ENCODE measurements around the gene FBXW7. TPM values are rescaled to one million over a fixed set of nuclear protein-coding genes. Genes with fewer than 3 reads are reported as not detected.

Gene FBXW7
- total RNA-seq, 4 donors from 2014 or later = 106 to 363 (median 138) TPM

DNA sequence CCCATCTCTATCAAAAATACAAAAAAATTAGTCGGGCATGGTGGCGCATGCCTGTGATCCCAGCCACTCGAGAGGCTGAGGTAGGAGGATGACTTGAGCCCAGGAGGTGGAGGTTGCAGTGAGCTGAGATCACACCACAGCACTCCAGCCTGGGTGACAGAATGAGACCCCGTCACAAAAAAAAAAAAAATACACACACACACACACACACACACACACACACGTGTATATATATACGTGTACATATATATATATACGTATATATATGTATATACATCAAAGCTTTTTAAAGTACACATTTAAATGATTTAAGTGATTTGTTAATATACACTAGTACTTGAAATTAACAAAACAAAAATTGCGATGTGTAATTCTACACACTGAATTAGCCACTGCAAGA is 6.0 kb downstream of the FBXW7 start:
- Histone ChIP-seq H3K27me3 (no peaks in the 10 kb centered on the region), H3K4me1 (peaks cover 34% of the 10 kb centered on the region), H3K9me3 (no peaks in the 10 kb centered on the region), H3K4me3 (no peak overlapping the region), H3K36me3 (no peaks in the 10 kb centered on the region), H3K27ac (no peak overlapping the region)
- no peak for TF ChIP-seq POLR2AphosphoS5 (IDR thresholded peaks at IDR 0.05)
- no peak for DNase-seq (ENCODE audit: low spot score in 2 of 2)
- 93% methylated on average over 8 of the region's 8 CpGs for WGBS

DNA sequence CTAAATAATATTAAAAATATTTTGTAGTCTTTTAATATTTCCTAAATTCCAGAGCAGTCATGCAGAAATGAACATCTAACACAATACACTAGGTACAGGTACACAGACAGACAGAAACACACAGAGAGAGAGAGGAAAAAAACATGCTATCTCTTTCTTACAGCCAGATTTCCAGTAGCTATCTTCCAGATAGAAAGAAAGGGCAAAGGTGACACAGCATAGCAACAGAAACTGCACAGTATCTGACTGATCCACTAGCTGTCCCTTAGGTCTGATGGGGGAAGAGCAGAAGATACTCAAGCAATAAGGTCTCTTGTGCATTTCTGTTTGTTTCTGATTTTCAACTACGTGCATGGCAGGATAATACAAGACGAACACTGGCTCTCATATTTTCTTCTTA is 7.8 kb downstream of the FBXW7 start:
- H3K4me3 ChIP-seq = no peak overlapping the region
- DNase-seq (ENCODE audit: low spot score in 2 of 2) = no peak
- peaks cover 21% of the 10 kb centered on the region for H3K4me1 ChIP-seq
- H3K9me3 ChIP-seq = no peaks in the 10 kb centered on the region
- 93% methylated on average over 2 of the region's 2 CpGs for WGBS
- H3K36me3 ChIP-seq = no peaks in the 10 kb centered on the region
- H3K27me3 ChIP-seq = no peaks in the 10 kb centered on the region
- TF ChIP-seq, protein P1, sequence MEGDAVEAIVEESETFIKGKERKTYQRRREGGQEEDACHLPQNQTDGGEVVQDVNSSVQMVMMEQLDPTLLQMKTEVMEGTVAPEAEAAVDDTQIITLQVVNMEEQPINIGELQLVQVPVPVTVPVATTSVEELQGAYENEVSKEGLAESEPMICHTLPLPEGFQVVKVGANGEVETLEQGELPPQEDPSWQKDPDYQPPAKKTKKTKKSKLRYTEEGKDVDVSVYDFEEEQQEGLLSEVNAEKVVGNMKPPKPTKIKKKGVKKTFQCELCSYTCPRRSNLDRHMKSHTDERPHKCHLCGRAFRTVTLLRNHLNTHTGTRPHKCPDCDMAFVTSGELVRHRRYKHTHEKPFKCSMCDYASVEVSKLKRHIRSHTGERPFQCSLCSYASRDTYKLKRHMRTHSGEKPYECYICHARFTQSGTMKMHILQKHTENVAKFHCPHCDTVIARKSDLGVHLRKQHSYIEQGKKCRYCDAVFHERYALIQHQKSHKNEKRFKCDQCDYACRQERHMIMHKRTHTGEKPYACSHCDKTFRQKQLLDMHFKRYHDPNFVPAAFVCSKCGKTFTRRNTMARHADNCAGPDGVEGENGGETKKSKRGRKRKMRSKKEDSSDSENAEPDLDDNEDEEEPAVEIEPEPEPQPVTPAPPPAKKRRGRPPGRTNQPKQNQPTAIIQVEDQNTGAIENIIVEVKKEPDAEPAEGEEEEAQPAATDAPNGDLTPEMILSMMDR (IDR thresholded peaks at IDR 0.05) = no peak
- no peak for TF ChIP-seq POLR2AphosphoS5 (IDR thresholded peaks at IDR 0.05)
- no peak for TF ChIP-seq POLR2A (IDR thresholded peaks at IDR 0.05)
- no peak for TF ChIP-seq EP300 (IDR thresholded peaks at IDR 0.05)
- no peak overlapping the region for H3K27ac ChIP-seq

DNA sequence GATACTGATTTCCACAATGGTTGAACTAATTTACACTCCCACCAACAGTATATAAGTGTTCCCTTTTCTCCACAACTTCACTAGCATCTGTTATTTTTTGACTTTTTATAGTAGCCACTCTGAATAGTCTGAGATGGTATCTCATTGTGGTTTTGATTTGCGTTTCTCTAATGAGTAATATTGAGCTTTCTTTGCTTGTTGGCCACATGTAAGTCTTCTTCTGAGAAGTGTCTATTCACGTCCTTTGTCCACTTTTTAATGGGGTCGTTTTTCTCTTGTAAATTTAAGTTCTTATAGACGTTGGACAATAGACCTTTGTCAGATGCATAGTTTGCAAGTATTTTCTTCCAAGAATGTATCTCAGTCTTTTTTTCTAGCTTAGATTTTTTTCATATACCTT is 10.0 kb downstream of the FBXW7 start:
- Histone ChIP-seq H3K4me3 (no peak overlapping the region), H3K36me3 (no peaks in the 10 kb centered on the region), H3K27me3 (no peaks in the 10 kb centered on the region), H3K9me3 (no peaks in the 10 kb centered on the region), H3K27ac (no peak overlapping the region), H3K4me1 (peaks cover 6% of the 10 kb centered on the region)
- WGBS = 79% methylated on average over 4 of the region's 4 CpGs
- TF ChIP-seq EP300 (IDR thresholded peaks at IDR 0.05) (no peak), POLR2AphosphoS5 (IDR thresholded peaks at IDR 0.05) (no peak), POLR2A (IDR thresholded peaks at IDR 0.05) (no peak)
- TF ChIP-seq, protein P1 (IDR thresholded peaks at IDR 0.05) = no peak
- no peak for DNase-seq (ENCODE audit: low spot score in 2 of 2)

GRCh38 chr4:152524427-152524826 is 11.5 kb downstream of the FBXW7 start:
- H3K36me3 ChIP-seq = no peaks in the 10 kb centered on the region
- DNase-seq (ENCODE audit: low spot score in 2 of 2) = no peak
- H3K4me1 ChIP-seq = peaks cover 1% of the 10 kb centered on the region
- TF ChIP-seq, protein P1 (IDR thresholded peaks at IDR 0.05) = no peak
- TF ChIP-seq EP300 (IDR thresholded peaks at IDR 0.05) = no peak
- TF ChIP-seq POLR2A (IDR thresholded peaks at IDR 0.05) = no peak
- no peak for TF ChIP-seq POLR2AphosphoS5 (IDR thresholded peaks at IDR 0.05)
- H3K27ac ChIP-seq = no peak overlapping the region
- no peaks in the 10 kb centered on the region for H3K9me3 ChIP-seq
- WGBS = 86% methylated on average over 3 of the region's 3 CpGs
- no peaks in the 10 kb centered on the region for H3K27me3 ChIP-seq
- H3K4me3 ChIP-seq = no peak overlapping the region

- H3K4me1 ChIP-seq = no peaks in the 10 kb centered on the region
- H3K36me3 ChIP-seq = no peaks in the 10 kb centered on the region
- 73% methylated on average over 1 of the region's 1 CpG for WGBS
- TF ChIP-seq EP300 (IDR thresholded peaks at IDR 0.05) (no peak), POLR2A (IDR thresholded peaks at IDR 0.05) (no peak), POLR2AphosphoS5 (IDR thresholded peaks at IDR 0.05) (no peak)
- TF ChIP-seq, protein P1 (IDR thresholded peaks at IDR 0.05) = no peak
- no peak for DNase-seq (ENCODE audit: low spot score in 2 of 2)
- H3K27me3 ChIP-seq = no peaks in the 10 kb centered on the region
- no peaks in the 10 kb centered on the region for H3K9me3 ChIP-seq
- H3K27ac ChIP-seq = no peak overlapping the region
- H3K4me3 ChIP-seq = no peak overlapping the region
These were observed 12.2 kb downstream of the FBXW7 start for GRCh38 chr4:152523731-152524130.

DNA sequence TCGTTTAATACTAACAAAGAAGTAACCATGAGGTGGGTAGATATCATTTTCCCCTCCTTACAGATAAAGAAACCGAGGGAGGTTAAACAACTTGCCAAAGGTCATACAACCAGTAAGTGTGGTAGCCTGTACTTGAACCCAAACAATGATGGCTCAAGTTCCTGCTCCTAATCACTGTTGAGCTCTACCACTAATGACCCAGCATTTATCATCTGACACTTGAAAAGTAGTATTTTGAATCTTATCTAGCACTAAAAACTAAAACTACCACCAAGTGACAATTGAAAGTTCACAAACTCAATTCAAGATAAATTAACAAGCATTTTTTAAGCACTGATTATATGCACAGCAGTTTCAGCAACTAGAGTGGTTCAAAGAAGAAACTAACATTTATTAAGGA is 13.1 kb downstream of the FBXW7 start:
- H3K27me3 ChIP-seq = no peaks in the 10 kb centered on the region
- TF ChIP-seq, protein P1 (IDR thresholded peaks at IDR 0.05) = no peak
- DNase-seq (ENCODE audit: low spot score in 2 of 2) = no peak

More for the DNA sequence above, 13.1 kb downstream of the FBXW7 start:
- H3K9me3 ChIP-seq = no peaks in the 10 kb centered on the region
- H3K4me1 ChIP-seq = no peaks in the 10 kb centered on the region
- no peaks in the 10 kb centered on the region for H3K36me3 ChIP-seq
- 85% methylated on average over 2 of the region's 2 CpGs for WGBS
- no peak overlapping the region for H3K4me3 ChIP-seq
- no peak overlapping the region for H3K27ac ChIP-seq
